KMS-11 (cell line): Measurements from ENCODE around the gene ACAD11.

Experiments
- H2AFZ ChIP-seq: fragments of 200-600 bp; sonication (generic); 2 replicates; pipeline ENCODE4 v1.6.1; 2016; ENCODE audit warnings: antibody characterized with exemption, mixed run types, low read depth
- H3K27ac ChIP-seq: fragments of 200-600 bp; sonication (generic); 2 replicates; pipeline ENCODE4 v1.6.1; 2016; ENCODE audit warnings: mild to moderate bottlenecking, mixed run types
- H3K27me3 ChIP-seq: fragments of 200-600 bp; sonication (generic); 2 replicates; pipeline ENCODE4 v1.6.1; 2017; ENCODE audit warnings: mild to moderate bottlenecking, low read depth, mixed run types, moderate library complexity; ENCODE audit not compliant: insufficient read depth
- H3K36me3 ChIP-seq: fragments of 200-600 bp; sonication (generic); 2 replicates; pipeline ENCODE4 v1.6.1; 2017; ENCODE audit warnings: mild to moderate bottlenecking, mixed run types; ENCODE audit not compliant: insufficient read depth
- H3K4me1 ChIP-seq: fragments of 200-600 bp; sonication (generic); 2 replicates; pipeline ENCODE4 v1.6.1; 2016; ENCODE audit warnings: mild to moderate bottlenecking, low read depth, mixed run types; ENCODE audit not compliant: poor library complexity, severe bottlenecking
- H3K4me2 ChIP-seq: fragments of 200-600 bp; sonication (generic); 2 replicates; pipeline ENCODE4 v1.7.0; 2016; ENCODE audit warnings: mild to moderate bottlenecking, mixed run types
- H3K4me3 ChIP-seq: fragments of 200-600 bp; sonication (generic); IDR thresholded peaks from 2 replicates; pipeline ENCODE4 v1.6.1; 2017; ENCODE audit warnings: low read depth, low read length, mixed read lengths; ENCODE audit not compliant: insufficient read depth
- H3K79me2 ChIP-seq: fragments of 200-600 bp; sonication (generic); 2 replicates; pipeline ENCODE4 v1.6.1; 2016; ENCODE audit warnings: low read depth, mixed run types; ENCODE audit not compliant: insufficient read depth
- H3K9ac ChIP-seq: fragments of 200-600 bp; sonication (generic); 2 replicates; pipeline ENCODE4 v1.6.1; 2016; ENCODE audit warnings: mild to moderate bottlenecking, mixed run types
- H4K20me1 ChIP-seq: fragments of 200-600 bp; sonication (generic); 2 replicates; pipeline ENCODE4 v1.6.1; 2016; ENCODE audit warnings: mild to moderate bottlenecking, mixed run types; ENCODE audit not compliant: insufficient read depth
- CTCF ChIP-seq: fragments of 200-600 bp; sonication (generic); conservative IDR thresholded peaks from 2 replicates; pipeline ENCODE4 v1.6.1; 2017; ENCODE audit warnings: low read depth, mild to moderate bottlenecking, antibody characterized with exemption, low read length, moderate library complexity, mixed read lengths

ACAD11 gene

DNA sequence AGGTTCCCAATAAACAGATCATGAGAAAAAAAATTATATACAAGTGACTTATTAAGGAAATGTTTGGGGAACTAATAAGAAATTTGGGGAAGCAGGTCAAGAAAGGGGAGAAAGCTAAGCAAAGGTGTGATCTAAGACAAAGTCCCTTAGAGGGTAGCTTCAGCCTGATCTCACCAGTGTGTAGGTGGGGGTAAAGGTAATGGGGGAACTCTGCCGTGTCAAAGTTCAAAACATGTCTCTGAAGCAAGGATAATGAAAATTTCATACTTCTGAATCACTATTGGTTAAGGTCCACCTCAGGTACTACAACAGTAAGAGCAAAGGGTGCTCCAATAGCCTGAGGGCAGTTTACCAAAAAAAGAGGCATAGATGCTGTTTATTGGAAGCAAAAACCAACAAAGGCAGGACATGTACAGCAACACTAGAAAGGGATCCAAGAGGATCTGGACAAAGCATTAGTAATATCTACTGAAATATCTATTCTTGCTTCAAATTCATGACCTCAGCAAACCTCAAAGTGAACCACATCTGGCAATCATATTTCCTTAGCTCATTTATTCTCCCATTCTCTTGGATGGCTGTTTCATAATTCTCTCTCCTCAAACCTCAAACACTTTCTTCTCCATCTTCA is 6.9 kb downstream of the ACAD11 start:
- Histone ChIP-seq H3K9ac (no peak overlapping the region), H3K4me2 (no peak overlapping the region), H4K20me1 (no peaks in the 10 kb centered on the region), H3K27ac (no peak overlapping the region), H3K36me3 (no peaks in the 10 kb centered on the region), H3K79me2 (peaks cover 4% of the 10 kb centered on the region; the same call in 1 of the 2 replicates), H3K27me3 (no peaks in the 10 kb centered on the region), H2AFZ (no peak overlapping the region), H3K4me1 (peaks cover 14% of the 10 kb centered on the region), H3K4me3 (no peak overlapping the region)
- no peak for TF ChIP-seq CTCF

GRCh38 chr3:132650153-132650552 is 9.5 kb downstream of the ACAD11 start:
- no peaks in the 10 kb centered on the region for H3K27me3 ChIP-seq
- H3K9ac ChIP-seq = no peak overlapping the region
- no peak overlapping the region for H2AFZ ChIP-seq
- H3K27ac ChIP-seq = no peak overlapping the region
- peaks cover 10% of the 10 kb centered on the region for H3K4me1 ChIP-seq
- H3K79me2 ChIP-seq = no peaks in the 10 kb centered on the region
- H4K20me1 ChIP-seq = no peaks in the 10 kb centered on the region
- H3K4me3 ChIP-seq = no peak overlapping the region
- TF ChIP-seq CTCF = no peak
- no peak overlapping the region for H3K4me2 ChIP-seq
- H3K36me3 ChIP-seq = no peaks in the 10 kb centered on the region

GRCh38 chr3:132645058-132645457 is 14.6 kb downstream of the ACAD11 start:
- H3K36me3 ChIP-seq = no peaks in the 10 kb centered on the region

DNA sequence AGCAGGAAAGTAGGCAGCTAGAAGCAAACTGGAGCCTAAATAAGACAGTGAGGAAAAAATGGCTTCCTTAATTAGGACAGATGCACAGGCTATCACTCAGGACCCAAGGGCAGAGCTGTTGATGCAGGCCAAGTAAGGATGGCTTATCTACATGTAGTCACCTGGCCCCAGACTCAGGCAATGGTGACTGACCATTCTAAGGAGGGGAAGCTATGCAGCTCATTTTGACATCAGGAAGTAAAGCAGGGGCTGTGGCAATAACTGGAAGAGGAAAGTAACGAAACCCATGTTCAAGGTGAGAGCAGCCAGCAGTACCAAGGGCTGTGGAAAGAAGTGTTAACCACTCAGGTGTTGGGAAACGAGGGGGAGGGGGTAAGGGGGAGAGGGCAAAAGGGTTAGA is 16.2 kb downstream of the ACAD11 start:
- Histone ChIP-seq H3K36me3 (no peaks in the 10 kb centered on the region), H3K4me1 (no peaks in the 10 kb centered on the region), H3K27me3 (no peaks in the 10 kb centered on the region), H3K4me3 (no peak overlapping the region), H3K79me2 (no peaks in the 10 kb centered on the region), H4K20me1 (no peaks in the 10 kb centered on the region), H3K27ac (no peak overlapping the region), H2AFZ (no peak overlapping the region), H3K9ac (no peak overlapping the region), H3K4me2 (no peak overlapping the region)
- TF ChIP-seq CTCF = no peak

More at GRCh38 chr3:132645058-132645457, 14.6 kb downstream of the ACAD11 start:
- Histone ChIP-seq H3K27ac (no peak overlapping the region), H3K9ac (no peak overlapping the region), H3K79me2 (no peaks in the 10 kb centered on the region), H3K27me3 (no peaks in the 10 kb centered on the region), H3K4me3 (no peak overlapping the region), H4K20me1 (no peaks in the 10 kb centered on the region), H3K4me1 (no peaks in the 10 kb centered on the region), H3K4me2 (no peak overlapping the region), H2AFZ (no peak overlapping the region)
- no peak for TF ChIP-seq CTCF
